Measurements from ENCODE around the gene ALG2. TPM values are rescaled to one million over a fixed set of nuclear protein-coding genes. Genes with fewer than 3 reads are reported as not detected.

The ALG2 gene
- total RNA-seq, 1 donor: 51.8 TPM

DNA sequence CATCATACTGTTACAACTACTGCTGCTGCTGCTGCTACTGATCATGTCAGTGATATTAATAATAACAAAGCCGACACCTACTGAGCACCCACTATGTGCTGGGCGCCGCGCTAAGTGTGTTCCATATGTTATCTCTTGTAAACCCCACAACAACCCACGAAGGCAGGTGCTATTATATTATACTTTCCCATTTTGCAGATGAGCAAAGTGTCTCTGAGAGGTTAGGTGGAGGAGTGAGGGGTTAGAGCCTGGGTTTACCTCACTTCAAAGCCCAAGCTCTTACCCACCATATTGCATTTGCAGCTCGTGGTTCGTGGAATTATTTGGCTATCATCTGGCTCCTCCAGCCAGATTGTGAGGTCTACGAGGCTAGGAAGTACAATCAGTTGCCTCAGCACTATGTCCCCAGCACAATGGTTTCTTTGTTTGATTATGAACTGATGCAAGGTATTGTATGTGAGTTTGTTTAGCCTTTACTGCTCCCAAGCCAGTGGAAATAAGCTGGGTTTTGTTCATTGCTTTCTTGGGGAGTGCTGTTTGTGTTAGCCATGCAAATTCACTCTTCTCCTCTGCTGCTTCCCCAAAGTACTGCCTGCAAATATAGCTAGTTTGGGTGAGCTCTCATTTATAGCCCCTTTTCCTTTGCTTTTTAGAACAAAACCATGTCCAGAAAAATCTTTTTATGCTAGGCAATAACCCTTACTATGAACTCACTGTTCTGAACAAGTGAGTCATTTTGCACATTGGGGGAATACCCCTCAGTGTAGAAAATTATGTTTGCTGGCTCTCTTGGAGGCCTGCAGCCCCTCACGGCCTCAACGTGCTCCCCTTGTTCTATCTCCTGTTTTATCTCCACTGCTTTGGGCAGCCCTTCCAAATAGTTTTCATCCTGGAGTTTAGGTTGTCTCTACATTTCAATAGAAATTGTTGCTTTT, 47.9 kb downstream of the ALG2 start:
- no peaks in the 10 kb centered on the region for H3K4me1 ChIP-seq (ENCODE audit: insufficient read depth, low read length)
- TF ChIP-seq CTCF (IDR thresholded peaks at IDR 0.05; ENCODE audit: extremely low read depth, low read depth, low read length): no peak
- no peak overlapping the region for H3K4me3 ChIP-seq (ENCODE audit: insufficient read depth, low read length)

GRCh38 chr9:99172124-99173091, 49.3 kb downstream of the ALG2 start:
- H3K79me2 ChIP-seq (ENCODE audit: insufficient read depth, low read length): no peaks in the 10 kb centered on the region
- H3K36me3 ChIP-seq (ENCODE audit: insufficient read depth, low read length): no peaks in the 10 kb centered on the region
- H2AFZ ChIP-seq (ENCODE audit: low read length): no peak overlapping the region
- no peak overlapping the region for H3K4me2 ChIP-seq (ENCODE audit: insufficient read depth, low read length)
- no peak overlapping the region for H3K4me3 ChIP-seq (ENCODE audit: insufficient read depth, low read length)
- no peaks in the 10 kb centered on the region for H4K20me1 ChIP-seq (ENCODE audit: insufficient read depth, low read length)
- no peak overlapping the region for H3K27ac ChIP-seq (ENCODE audit: low read depth, low read length)
- H3K4me1 ChIP-seq (ENCODE audit: insufficient read depth, low read length): no peaks in the 10 kb centered on the region
- H3K27me3 ChIP-seq (ENCODE audit: insufficient read depth, low read length): peaks cover 35% of the 10 kb centered on the region
- DNase-seq (ENCODE audit: insufficient read length, low spot score, missing footprints): no peak
- TF ChIP-seq CTCF (IDR thresholded peaks at IDR 0.05; ENCODE audit: extremely low read depth, low read depth, low read length): no peak
- H3K9me3 ChIP-seq (ENCODE audit: low read depth, low read length): no peaks in the 10 kb centered on the region

More for the DNA sequence above, 47.9 kb downstream of the ALG2 start:
- Histone ChIP-seq H4K20me1 (ENCODE audit: insufficient read depth, low read length) (no peaks in the 10 kb centered on the region), H3K4me2 (ENCODE audit: insufficient read depth, low read length) (no peak overlapping the region), H3K79me2 (ENCODE audit: insufficient read depth, low read length) (no peaks in the 10 kb centered on the region), H3K27ac (ENCODE audit: low read depth, low read length) (no peak overlapping the region), H3K27me3 (ENCODE audit: insufficient read depth, low read length) (peaks cover 24% of the 10 kb centered on the region), H3K36me3 (ENCODE audit: insufficient read depth, low read length) (no peaks in the 10 kb centered on the region), H2AFZ (ENCODE audit: low read length) (no peak overlapping the region), H3K9me3 (ENCODE audit: low read depth, low read length) (no peaks in the 10 kb centered on the region)
- DNase-seq (ENCODE audit: insufficient read length, low spot score, missing footprints): no peak

DNA sequence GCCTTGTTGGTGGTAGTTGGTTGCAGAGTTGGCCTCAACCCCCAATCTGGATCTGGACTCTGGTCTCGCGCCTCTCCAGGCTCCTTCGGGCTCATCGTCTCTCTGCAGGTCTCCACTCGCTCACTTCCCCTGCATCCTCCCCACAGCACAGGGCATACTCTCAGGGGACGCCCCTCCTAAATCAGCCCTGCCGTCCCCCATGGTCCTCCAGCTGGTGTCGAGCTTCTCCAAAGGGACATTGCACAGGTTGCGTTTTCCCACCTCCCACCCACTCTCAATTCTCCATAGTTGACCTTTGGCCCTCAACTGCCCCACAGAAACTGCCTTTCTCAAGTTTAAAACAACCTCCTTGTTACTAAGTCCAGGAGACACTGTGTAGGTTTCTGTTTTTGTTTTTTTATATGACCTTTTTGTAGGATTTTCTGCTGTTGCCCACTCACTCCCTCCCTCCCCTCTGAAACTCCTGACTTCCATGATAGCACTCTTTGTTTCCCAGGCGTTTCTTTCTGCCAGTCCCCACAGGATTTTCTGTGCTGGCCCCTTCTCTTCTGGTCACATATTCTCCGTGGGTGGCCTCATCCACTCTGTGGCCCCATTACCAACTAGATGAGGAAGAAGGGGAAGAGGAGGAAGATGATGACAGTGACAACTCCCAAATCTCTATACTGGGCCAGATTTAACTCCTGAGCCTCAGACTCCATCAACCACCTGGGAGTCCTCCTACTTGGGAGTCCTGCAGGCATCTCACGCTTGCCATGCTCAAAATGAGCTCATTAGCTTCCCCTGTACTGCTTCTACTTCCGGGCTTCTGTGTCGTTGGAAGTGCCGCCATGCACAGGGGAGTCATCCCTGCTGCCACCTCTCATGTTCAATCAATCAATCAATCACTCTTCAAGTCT, 50.3 kb downstream of the ALG2 start:
- H2AFZ ChIP-seq (ENCODE audit: low read length): no peak overlapping the region
- no peak for TF ChIP-seq CTCF (IDR thresholded peaks at IDR 0.05; ENCODE audit: extremely low read depth, low read depth, low read length)

More for the DNA sequence above, 50.3 kb downstream of the ALG2 start:
- DNase-seq (ENCODE audit: insufficient read length, low spot score, missing footprints): no peak
- Histone ChIP-seq H3K4me2 (ENCODE audit: insufficient read depth, low read length) (no peak overlapping the region), H3K4me3 (ENCODE audit: insufficient read depth, low read length) (no peak overlapping the region), H3K27me3 (ENCODE audit: insufficient read depth, low read length) (peaks cover 39% of the 10 kb centered on the region), H3K79me2 (ENCODE audit: insufficient read depth, low read length) (no peaks in the 10 kb centered on the region), H4K20me1 (ENCODE audit: insufficient read depth, low read length) (no peaks in the 10 kb centered on the region), H3K27ac (ENCODE audit: low read depth, low read length) (no peak overlapping the region), H3K36me3 (ENCODE audit: insufficient read depth, low read length) (no peaks in the 10 kb centered on the region), H3K9me3 (ENCODE audit: low read depth, low read length) (no peaks in the 10 kb centered on the region), H3K4me1 (ENCODE audit: insufficient read depth, low read length) (no peaks in the 10 kb centered on the region)
